CD4-positive, alpha-beta T cell treated with Interleukin-21 for 1 hour (primary cell): ENCODE measurements around the gene DSN1.

ENCODE experiments used
- DNase-seq: peaks from one replicate; pipeline ENCODE4 v3.0.0-alpha.2; 2020

Gene DSN1

GRCh38 chr20:36752582-36752981 lies 21.0 kb downstream of the DSN1 start:
- no peak for DNase-seq

GRCh38 chr20:36745927-36746659 lies 27.5 kb downstream of the DSN1 start, which contains the start of gene NDRG3:
TSS of gene NDRG3 (minus strand) at chr20:36746090. CDS start at chr20:36721735, 24,355 bp downstream.
- DNase-seq, result peak; percentile 95

DNA sequence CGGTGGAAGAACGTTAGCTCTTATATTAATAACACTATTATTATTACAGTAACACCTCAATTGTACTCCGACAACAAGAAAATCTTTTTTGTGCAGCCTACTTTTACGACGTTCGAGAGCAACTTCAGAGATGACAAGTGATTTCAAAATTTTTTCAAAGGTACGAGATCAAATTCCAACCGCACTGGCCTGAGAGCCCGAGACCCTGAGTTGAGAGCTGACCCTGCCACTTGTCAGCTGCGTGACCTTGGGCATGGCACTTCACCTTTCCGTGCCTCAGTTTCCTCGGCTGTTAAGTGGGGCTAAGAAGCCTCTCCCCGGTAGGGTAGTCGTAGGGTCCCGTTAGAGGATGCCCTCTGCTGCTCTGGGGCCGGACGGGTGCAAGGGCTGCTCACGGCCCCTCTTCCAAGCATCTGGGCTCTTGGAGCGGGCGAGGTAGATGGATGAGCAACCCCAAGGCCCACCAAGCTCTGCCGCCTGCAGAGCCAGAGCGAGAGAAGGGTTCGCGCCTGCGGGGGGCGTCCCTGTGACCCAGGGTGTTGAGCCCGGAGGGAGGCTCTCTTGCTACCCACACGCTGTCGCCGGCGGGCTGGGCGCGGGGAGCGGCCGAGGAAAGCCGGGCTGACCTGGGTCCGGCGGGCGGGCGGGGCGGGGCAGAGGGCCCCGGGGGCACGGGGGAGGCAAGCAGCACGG lies 28.2 kb downstream of the DSN1 start:
- no peak for DNase-seq

DNA sequence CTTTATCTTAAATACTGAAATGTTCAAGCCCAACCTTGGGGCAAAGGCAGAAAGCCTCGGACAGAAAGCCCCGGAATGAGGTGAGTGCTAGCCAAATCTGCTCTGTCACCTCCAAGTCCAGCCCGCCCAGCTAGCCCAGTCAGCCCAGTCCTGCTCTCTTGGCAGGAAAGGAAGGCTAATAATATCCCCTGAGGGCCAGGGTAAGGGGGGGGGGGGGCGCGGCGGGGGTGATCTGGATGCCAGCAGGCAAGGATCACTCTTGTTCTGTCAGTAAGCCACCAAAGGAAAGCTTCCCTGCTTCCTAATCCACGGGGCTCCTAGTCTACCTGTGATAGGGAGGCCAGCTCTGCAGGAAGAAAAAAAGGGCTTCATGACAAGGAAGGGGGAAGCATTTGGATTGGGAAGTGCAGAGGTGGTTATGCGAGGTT lies 28.8 kb downstream of the DSN1 start:
- no peak for DNase-seq

DNA sequence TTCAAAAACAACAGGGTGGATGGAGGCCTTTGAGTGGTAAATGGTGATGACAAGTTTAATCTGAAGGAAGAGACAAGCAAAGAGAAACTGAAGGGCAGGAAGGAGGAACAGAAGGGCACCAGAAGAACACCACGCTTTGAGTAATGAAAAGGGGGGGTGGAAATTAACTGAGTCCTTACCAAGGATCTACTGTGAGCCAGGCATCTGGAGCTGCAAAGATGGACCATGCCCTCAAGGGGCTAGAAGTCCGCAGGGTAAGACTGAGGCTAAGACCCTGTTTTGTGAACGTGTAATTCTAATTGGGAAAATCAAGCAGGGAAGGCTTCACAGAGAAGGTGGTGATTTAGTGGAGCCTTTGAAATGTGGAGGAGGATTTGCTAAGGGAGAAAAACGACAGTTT lies 29.3 kb downstream of the DSN1 start:
- DNase-seq, result no peak

- DNase-seq, result no peak
These were observed 31.0 kb downstream of the DSN1 start for GRCh38 chr20:36742558-36742957.

- no peak for DNase-seq
These were observed 32.5 kb downstream of the DSN1 start for GRCh38 chr20:36741072-36741471.

DNA sequence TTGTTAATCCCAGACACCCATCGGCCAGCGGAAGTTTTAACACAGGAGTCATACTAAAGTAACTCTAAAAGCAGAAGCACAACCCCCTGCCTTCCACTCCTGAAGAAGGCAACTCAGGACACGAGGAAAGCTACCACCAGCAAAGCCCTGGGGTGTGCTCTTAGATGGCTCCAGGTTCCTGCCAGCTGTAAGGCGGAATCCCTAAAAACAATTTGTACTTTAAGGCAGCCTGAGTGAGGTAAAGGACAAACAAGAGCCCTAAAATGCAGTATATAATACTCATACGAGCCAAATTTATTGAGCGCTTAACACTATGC lies 36.4 kb downstream of the DSN1 start:
- no peak for DNase-seq

DNA sequence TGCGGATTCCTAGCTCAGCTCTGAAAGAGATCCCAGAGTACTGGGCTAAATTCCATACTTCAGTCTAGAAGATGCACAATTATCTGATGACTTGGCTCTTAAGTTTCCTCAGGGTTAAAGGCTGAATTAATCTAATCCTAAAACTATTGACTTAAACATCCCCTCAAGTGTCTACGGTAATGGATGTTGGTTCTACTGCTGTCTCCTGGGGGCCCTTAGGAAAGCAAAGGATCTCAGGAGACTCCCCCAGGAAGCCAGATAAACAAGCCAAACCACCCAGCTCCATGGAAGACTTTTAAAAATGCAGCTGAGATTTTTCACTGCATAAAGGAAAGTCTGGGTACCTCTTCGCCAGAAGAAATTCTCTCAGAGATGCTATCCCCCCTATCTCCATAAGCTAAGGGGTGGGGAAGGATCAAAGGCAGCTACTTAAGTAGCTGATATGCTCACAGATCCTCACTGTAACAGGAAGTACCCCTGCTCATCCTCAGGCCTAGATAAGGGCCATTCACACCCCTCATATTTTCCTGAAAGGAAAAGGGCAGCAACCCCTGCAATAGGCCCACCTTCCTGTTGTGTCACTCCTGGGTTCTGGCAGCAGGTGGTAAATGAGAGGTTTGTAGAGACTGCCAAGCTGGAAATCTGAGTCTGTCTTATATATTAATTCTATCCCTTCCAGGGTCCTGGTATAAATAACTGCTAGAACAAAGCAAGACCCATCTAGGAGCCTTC lies 36.9 kb downstream of the DSN1 start:
- DNase-seq, result no peak

DNA sequence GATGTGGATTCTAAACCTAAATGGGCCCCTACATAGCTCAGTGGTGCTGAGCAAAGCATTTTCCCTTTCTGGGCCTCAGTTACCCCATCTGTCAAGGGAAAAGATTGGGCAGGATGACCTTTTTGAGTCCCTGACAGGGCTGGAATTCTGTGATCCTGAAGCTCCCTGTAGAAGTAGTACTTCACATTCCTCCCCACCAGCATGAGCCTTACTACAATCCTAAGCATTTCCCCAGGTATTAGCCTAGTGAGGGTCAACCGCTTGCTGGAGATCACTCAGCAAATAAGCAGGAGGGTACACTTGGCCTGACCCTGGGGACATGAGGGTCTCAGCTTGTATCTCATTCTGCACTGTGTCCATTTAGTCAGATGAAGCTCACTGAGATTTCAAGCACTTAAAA lies 41.1 kb downstream of the DSN1 start:
- DNase-seq, result no peak

- no peak for DNase-seq
These were observed 44.6 kb downstream of the DSN1 start for GRCh38 chr20:36728986-36729385.

- no peak for DNase-seq
These were observed 47.4 kb downstream of the DSN1 start for GRCh38 chr20:36726168-36726567.

- DNase-seq, result no peak
These were observed 53.1 kb downstream of the DSN1 start for GRCh38 chr20:36720510-36720909.

GRCh38 chr20:36717657-36718056 lies 55.9 kb downstream of the DSN1 start:
- DNase-seq, result peak; percentile 36

GRCh38 chr20:36717021-36717420 lies 56.5 kb downstream of the DSN1 start:
- no peak for DNase-seq

GRCh38 chr20:36712775-36713174 lies 60.8 kb downstream of the DSN1 start:
- no peak for DNase-seq

- no peak for DNase-seq
These were observed 64.4 kb downstream of the DSN1 start for GRCh38 chr20:36709126-36709525.

GRCh38 chr20:36703530-36703929 lies 70.0 kb downstream of the DSN1 start:
- DNase-seq, result no peak
